K562 (cell line): ENCODE measurements around the gene CYB5D1. TPM values are rescaled to one million over a fixed set of nuclear protein-coding genes. Genes with fewer than 3 reads are reported as not detected.

Experiments
- ARNT ChIP-seq, 2 experiments: fragments of 450-650 bp; IDR thresholded peaks; 2 replicates each; pipeline ENCODE4 v1.6.1; 2016; ENCODE audit warnings: mild to moderate bottlenecking in 1 of 2
- CREM ChIP-seq: IDR thresholded peaks from 2 replicates; pipeline ENCODE4 v1.6.1; 2014; ENCODE audit warnings: antibody characterized with exemption, low read depth
- EP400 ChIP-seq: fragments of 450-650 bp; IDR thresholded peaks from 2 replicates; pipeline ENCODE4 v1.6.1; 2017; ENCODE audit warnings: antibody characterized with exemption, mild to moderate bottlenecking, moderate library complexity
- FOXM1 ChIP-seq, 2 experiments: fragments of 450-650 bp in 1 of 2; sonication (generic) in 1 of 2; formaldehyde crosslinking in 1 of 2; IDR thresholded peaks; 2 replicates each; pipeline versions ENCODE4 v1.6.1 to v1.9.0; 2017 to 2022; ENCODE audit warnings: low read depth in 2 of 2, mild to moderate bottlenecking in 2 of 2, missing genetic modification reagents in 1 of 2, moderate library complexity in 1 of 2
- HMG20A ChIP-seq: fragments of 450-650 bp; formaldehyde crosslinking; conservative IDR thresholded peaks from 2 replicates; pipeline ENCODE4 v1.4.0; 2020; ENCODE audit warnings: mild to moderate bottlenecking, mixed read lengths
- LEF1 ChIP-seq: fragments of 450-650 bp; IDR thresholded peaks from 2 replicates; pipeline ENCODE4 v1.6.1; 2016; ENCODE audit warnings: mild to moderate bottlenecking
- NCOA6 ChIP-seq: fragments of 450-650 bp; IDR thresholded peaks from 2 replicates; pipeline ENCODE4 v1.6.1; 2017; ENCODE audit warnings: mild to moderate bottlenecking
- NELFE ChIP-seq: IDR thresholded peaks from 2 replicates; pipeline ENCODE4 v1.6.1; 2011; ENCODE audit warnings: mild to moderate bottlenecking; ENCODE audit not compliant: insufficient read depth, insufficient read length
- NFRKB ChIP-seq: fragments of 450-650 bp; IDR thresholded peaks from 2 replicates; pipeline ENCODE4 v1.6.1; 2016; ENCODE audit warnings: low read depth
- PRMT5 ChIP-seq: sonication (generic); formaldehyde crosslinking; IDR thresholded peaks from 2 replicates; pipeline ENCODE4 v1.5.0; 2020; ENCODE audit warnings: missing genetic modification reagents
- RAD21 ChIP-seq, 2 experiments: fragments of 250-450 bp in 1 of 2; fragments of 450-650 bp in 1 of 2; sonication (Bioruptor Pico) in 1 of 2; formaldehyde crosslinking in 1 of 2; IDR thresholded peaks in 1 of 2; conservative IDR thresholded peaks in 1 of 2; 2 replicates each; pipeline versions ENCODE4 v1.4.0 to v1.8.0; 2020 to 2022; ENCODE audit warnings: mild to moderate bottlenecking in 2 of 2, moderate library complexity in 1 of 2
- RFX5 ChIP-seq: IDR thresholded peaks from 2 replicates; pipeline ENCODE4 v1.6.1; 2011; ENCODE audit warnings: low read depth, mild to moderate bottlenecking, improper control_type of control experiment, low read length
- SIN3A ChIP-seq, 2 experiments: fragments of 150-350 bp in 1 of 2; IDR thresholded peaks; 2 replicates each; pipeline ENCODE4 v1.6.1; 2011 to 2016; ENCODE audit warnings: borderline replicate concordance in 2 of 2, low read depth in 2 of 2, low read length in 2 of 2, mild to moderate bottlenecking in 2 of 2, moderate library complexity in 2 of 2; ENCODE audit not compliant: control insufficient read depth in 1 of 2
- SUPT5H ChIP-seq: fragments of 450-650 bp; IDR thresholded peaks from 2 replicates; pipeline ENCODE4 v1.6.1; 2016
- polyA plus RNA-seq, 8 experiments: library from polyadenylated mRNA; depleted of rRNA in 4 of 8; stranded (reverse) in 5 of 8; unstranded in 3 of 8; fragments of >200 nt; fragmentation: Nextera tagmentation in 2 of 8; fragmentation: Illumina TruSeq in 1 of 8; extraction: Ambion mirVana in 2 of 8; extraction: Trizol in 1 of 8; gene quantifications; 2 replicates each; pipeline versions ENCODE4 v1.2.1 to v1.2.3, GENCODE V29; 2011 to 2014; ENCODE audit warnings: inconsistent platforms in 1 of 8, missing spikeins in 1 of 8
- total RNA-seq, 7 experiments: library from RNA; depleted of rRNA in 6 of 7; stranded (reverse); fragments of >200 nt in 6 of 7; fragmentation: Illumina TruSeq in 2 of 7; extraction: Trizol in 2 of 7; gene quantifications; 2 replicates each; pipeline versions ENCODE4 v1.2.1 to v1.2.3, GENCODE V29; 2011 to 2021; ENCODE audit warnings: low replicate concordance in 1 of 7
- TF ChIP-seq, protein P1 (sequence below): conservative IDR thresholded peaks from 2 replicates; pipeline ENCODE4 v1.6.1; 2011; ENCODE audit warnings: low read depth, mild to moderate bottlenecking, low read length; ENCODE audit not compliant: control insufficient read depth
- TF ChIP-seq, protein P2 (sequence below): fragments of 450-650 bp; IDR thresholded peaks from 2 replicates; pipeline ENCODE4 v1.6.1; 2017; ENCODE audit warnings: antibody characterized with exemption, mild to moderate bottlenecking
- TF ChIP-seq, protein P3 (sequence below): fragments of 450-650 bp; IDR thresholded peaks from 2 replicates; pipeline ENCODE4 v1.6.1; 2016; ENCODE audit warnings: borderline replicate concordance
- TF ChIP-seq, protein P4 (sequence below): fragments of 450-650 bp; IDR thresholded peaks from 2 replicates; pipeline ENCODE4 v1.6.1; 2016; ENCODE audit warnings: missing biosample characterization, missing genetic modification characterization

CYB5D1 gene
- total and polyA plus RNA-seq, 9 of the 15 experiments (the other 6 are each of a cell fraction or from before 2014, with no cell fraction given), result 2.4 to 7.9 (median 5.7) TPM

DNA sequence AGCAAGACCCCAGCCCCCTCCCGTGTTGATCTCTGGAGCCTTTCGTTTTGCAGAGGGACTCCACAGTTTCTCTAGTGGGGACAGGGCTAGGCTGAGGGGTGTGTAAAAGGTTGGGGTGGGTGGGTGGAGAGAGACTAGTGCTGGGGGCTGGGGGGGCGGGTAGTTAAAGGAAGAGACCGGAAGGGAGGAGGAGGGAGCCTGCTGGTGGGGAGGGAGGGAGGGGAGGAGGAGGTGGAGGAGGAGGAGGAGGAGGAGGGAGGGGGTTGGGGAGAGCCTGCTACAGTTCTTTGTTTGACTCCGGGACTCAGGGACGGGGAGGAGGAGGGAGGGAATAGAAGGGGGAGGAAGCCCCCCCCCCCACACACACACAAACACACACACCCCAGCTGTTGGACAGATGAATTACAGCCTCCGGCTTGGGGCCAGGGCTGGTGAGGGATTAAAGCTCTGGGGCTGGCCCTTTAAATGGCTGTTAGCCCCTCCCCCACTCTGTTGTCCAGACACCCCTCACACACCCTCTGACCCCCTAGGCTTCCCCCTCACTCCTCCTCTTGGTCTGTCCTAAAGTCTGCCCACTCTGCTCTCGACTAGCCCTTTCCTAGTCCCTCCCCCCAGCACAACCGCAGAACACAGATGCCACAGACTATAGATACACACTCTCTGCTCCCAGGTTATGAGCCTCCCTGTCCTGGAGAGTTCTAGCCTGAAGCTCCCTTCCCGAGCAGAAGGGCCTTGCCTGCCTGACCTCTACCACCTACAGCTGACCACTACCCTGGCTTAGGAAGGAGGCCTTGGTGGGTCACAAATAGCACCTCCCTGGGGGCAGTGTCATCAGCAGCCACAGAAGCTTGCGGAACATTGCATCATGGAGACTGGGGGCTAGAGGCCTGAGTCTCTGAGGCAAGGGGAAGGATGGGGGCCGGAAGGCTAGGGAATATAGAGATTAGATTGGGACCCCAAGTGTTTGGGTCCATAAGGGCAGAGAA lies 19.4 kb upstream of the CYB5D1 start (continued):
- TF ChIP-seq RAD21 (CRISPR knock-in tag; conservative IDR thresholded peaks at IDR 0.05 in 1 of 2, IDR thresholded peaks at IDR 0.05 in 1 of 2) (peak in 1 of 2 experiments; percentile 7; a peak in 1 of 4 replicates), NELFE (no peak), FOXM1 (IDR thresholded peaks at IDR 0.05; ENCODE audit: low read depth) (no peak), FOXM1 (CRISPR knock-in tag; IDR thresholded peaks at IDR 0.05; ENCODE audit: low read depth) (no peak), LEF1 (no peak; the same call in 1 of the 2 replicates), SIN3A (IDR thresholded peaks at IDR 0.05; ENCODE audit: borderline replicate concordance in 2 of 2, control insufficient read depth in 1 of 2, low read depth in 2 of 2, low read length in 2 of 2) (0 out of 4 replicates have a peak, but pooled peaks of 1 of the 2 experiments have one; percentile 27), CREM (0 out of 2 replicates have a peak, but pooled peaks have one; percentile 5), SUPT5H (peak; percentile 65), NFRKB (peak; percentile 89; the same call in 1 of the 2 replicates), PRMT5 (CRISPR knock-in tag) (no peak), NCOA6 (no peak), ARNT (IDR thresholded peaks at IDR 0.05) (0 out of 4 replicates have a peak, but pooled peaks of 1 of the 2 experiments have one; percentile 51), HMG20A (CRISPR knock-in tag) (no peak), EP400 (peak; percentile 80), RFX5 (no peak)
- TF ChIP-seq, protein P1, sequence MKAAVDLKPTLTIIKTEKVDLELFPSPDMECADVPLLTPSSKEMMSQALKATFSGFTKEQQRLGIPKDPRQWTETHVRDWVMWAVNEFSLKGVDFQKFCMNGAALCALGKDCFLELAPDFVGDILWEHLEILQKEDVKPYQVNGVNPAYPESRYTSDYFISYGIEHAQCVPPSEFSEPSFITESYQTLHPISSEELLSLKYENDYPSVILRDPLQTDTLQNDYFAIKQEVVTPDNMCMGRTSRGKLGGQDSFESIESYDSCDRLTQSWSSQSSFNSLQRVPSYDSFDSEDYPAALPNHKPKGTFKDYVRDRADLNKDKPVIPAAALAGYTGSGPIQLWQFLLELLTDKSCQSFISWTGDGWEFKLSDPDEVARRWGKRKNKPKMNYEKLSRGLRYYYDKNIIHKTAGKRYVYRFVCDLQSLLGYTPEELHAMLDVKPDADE, result no peak
- TF ChIP-seq, protein P2, sequence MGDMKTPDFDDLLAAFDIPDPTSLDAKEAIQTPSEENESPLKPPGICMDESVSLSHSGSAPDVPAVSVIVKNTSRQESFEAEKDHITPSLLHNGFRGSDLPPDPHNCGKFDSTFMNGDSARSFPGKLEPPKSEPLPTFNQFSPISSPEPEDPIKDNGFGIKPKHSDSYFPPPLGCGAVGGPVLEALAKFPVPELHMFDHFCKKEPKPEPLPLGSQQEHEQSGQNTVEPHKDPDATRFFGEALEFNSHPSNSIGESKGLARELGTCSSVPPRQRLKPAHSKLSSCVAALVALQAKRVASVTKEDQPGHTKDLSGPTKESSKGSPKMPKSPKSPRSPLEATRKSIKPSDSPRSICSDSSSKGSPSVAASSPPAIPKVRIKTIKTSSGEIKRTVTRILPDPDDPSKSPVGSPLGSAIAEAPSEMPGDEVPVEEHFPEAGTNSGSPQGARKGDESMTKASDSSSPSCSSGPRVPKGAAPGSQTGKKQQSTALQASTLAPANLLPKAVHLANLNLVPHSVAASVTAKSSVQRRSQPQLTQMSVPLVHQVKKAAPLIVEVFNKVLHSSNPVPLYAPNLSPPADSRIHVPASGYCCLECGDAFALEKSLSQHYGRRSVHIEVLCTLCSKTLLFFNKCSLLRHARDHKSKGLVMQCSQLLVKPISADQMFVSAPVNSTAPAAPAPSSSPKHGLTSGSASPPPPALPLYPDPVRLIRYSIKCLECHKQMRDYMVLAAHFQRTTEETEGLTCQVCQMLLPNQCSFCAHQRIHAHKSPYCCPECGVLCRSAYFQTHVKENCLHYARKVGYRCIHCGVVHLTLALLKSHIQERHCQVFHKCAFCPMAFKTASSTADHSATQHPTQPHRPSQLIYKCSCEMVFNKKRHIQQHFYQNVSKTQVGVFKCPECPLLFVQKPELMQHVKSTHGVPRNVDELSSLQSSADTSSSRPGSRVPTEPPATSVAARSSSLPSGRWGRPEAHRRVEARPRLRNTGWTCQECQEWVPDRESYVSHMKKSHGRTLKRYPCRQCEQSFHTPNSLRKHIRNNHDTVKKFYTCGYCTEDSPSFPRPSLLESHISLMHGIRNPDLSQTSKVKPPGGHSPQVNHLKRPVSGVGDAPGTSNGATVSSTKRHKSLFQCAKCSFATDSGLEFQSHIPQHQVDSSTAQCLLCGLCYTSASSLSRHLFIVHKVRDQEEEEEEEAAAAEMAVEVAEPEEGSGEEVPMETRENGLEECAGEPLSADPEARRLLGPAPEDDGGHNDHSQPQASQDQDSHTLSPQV, result 0 out of 2 replicates have a peak, but pooled peaks have one; percentile 43
- TF ChIP-seq, protein P3, sequence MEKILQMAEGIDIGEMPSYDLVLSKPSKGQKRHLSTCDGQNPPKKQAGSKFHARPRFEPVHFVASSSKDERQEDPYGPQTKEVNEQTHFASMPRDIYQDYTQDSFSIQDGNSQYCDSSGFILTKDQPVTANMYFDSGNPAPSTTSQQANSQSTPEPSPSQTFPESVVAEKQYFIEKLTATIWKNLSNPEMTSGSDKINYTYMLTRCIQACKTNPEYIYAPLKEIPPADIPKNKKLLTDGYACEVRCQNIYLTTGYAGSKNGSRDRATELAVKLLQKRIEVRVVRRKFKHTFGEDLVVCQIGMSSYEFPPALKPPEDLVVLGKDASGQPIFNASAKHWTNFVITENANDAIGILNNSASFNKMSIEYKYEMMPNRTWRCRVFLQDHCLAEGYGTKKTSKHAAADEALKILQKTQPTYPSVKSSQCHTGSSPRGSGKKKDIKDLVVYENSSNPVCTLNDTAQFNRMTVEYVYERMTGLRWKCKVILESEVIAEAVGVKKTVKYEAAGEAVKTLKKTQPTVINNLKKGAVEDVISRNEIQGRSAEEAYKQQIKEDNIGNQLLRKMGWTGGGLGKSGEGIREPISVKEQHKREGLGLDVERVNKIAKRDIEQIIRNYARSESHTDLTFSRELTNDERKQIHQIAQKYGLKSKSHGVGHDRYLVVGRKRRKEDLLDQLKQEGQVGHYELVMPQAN, result no peak
- TF ChIP-seq, protein P4, sequence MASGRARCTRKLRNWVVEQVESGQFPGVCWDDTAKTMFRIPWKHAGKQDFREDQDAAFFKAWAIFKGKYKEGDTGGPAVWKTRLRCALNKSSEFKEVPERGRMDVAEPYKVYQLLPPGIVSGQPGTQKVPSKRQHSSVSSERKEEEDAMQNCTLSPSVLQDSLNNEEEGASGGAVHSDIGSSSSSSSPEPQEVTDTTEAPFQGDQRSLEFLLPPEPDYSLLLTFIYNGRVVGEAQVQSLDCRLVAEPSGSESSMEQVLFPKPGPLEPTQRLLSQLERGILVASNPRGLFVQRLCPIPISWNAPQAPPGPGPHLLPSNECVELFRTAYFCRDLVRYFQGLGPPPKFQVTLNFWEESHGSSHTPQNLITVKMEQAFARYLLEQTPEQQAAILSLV (tag), result peak; percentile 75; the same call in 1 of the 2 replicates
